GM08714 (cell line): Measurements from ENCODE around the gene KCNC3.
A peak's percentile ranks its signal among the peaks of the same experiment; 100 is the strongest.

Experiments used
- H3K4me3 ChIP-seq: fragments of 200-500 bp; sonication (Bioruptor generic); 2 replicates; pipeline ENCODE4 v1.5.1; 2014; ENCODE audit warnings: mild to moderate bottlenecking, low read length, inconsistent platforms
- ZNF274 ChIP-seq: IDR thresholded peaks from 2 replicates; pipeline ENCODE4 v1.6.1; 2012; ENCODE audit warnings: mild to moderate bottlenecking, low read depth, low read length

KCNC3 gene

GRCh38 chr19:50334741-50335421 is 5.7 kb upstream of the KCNC3 start:
- TF ChIP-seq ZNF274 = no peak
- no peak overlapping the region for H3K4me3 ChIP-seq

DNA sequence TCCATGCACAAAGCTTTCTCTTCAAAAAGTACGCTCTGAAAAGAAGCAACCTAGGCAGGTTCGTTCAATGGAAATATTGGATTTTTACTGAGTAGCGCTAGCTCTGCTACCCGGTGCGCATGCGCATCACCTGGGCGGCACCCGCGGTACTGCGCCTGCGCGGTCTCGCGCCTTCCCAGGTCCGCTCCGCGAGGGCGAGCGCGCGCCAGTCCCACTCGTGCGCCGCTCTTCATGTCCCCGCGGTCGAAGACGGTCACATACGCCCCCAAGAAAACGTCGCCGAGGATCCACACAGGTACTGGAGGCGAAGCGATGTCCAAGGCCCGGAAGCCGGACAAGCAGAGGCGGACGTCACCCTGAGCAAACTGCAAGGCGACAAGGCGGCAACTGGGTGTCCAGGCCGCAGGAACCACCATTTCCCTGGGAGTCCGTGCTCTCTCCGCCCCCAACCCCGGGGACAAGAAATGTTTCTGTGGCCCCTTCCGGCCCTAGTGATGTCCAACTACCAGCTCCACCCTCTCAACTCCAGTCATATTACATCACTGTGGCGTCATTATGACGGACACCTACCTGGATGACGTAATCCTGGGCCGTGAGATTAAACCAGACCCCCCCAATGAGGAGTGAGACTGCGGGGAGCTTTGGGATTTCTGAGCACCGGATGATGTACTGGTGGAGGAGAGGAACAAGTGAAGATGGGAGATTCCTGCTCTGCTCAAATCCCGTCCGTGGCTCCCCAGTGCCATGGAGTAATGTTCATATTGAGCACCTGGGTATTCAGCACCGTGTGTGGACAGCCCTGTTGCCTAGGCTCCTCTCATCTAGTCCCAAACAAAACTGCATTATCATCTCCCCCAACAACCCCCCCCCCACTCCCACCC is 4.8 kb upstream of the KCNC3 start:
- H3K4me3 ChIP-seq = peak overlapping the region; percentile 40; the same call in 1 of the 2 replicates
- TF ChIP-seq ZNF274 = no peak

DNA sequence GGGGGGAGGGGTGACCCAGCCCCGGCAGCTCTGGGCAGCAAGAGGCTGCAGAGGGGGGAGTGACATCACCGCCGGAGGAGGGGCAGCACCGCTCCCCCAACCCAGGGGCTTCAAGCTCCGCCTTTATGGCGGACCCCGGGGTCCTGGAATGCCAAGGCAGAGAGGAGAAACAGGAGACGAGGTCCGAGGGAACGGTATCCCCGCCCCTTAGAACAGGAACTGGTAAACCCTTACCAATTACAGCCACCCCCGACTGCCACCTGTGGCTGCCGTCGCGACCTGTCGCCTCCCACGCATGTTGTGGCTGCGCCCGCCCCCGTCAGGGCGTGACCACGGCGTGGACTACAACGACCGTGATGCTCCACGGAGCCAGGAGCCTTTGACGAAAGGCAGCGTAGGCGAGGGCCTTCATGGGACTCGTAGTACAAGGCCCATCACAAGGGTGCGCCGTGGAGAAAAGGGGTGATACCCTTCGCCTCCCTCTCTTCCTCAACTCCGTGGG is 4.1 kb upstream of the KCNC3 start:
- H3K4me3 ChIP-seq = peak overlapping the region; percentile 40; the same call in 1 of the 2 replicates
- TF ChIP-seq ZNF274 = no peak

GRCh38 chr19:50332244-50333038 is 3.3 kb upstream of the KCNC3 start:
- TF ChIP-seq ZNF274 = no peak
- peak overlapping the region; percentile 40; the same call in 1 of the 2 replicates for H3K4me3 ChIP-seq

DNA sequence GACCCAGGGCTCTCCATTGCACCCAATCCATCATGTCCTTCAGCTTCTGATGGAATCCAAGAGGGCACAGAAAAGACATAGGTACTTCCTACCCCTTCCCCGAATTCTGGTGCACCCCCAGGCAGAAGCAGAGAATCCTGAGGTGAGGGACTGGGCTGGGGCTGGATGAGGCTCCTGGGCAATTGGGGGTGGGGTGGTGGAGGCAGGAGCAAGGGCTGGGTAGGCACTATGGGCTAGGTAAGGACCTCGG is 2.7 kb upstream of the KCNC3 start:
- H3K4me3 ChIP-seq = peak overlapping the region; percentile 40; the same call in 1 of the 2 replicates
- TF ChIP-seq ZNF274 = no peak

DNA sequence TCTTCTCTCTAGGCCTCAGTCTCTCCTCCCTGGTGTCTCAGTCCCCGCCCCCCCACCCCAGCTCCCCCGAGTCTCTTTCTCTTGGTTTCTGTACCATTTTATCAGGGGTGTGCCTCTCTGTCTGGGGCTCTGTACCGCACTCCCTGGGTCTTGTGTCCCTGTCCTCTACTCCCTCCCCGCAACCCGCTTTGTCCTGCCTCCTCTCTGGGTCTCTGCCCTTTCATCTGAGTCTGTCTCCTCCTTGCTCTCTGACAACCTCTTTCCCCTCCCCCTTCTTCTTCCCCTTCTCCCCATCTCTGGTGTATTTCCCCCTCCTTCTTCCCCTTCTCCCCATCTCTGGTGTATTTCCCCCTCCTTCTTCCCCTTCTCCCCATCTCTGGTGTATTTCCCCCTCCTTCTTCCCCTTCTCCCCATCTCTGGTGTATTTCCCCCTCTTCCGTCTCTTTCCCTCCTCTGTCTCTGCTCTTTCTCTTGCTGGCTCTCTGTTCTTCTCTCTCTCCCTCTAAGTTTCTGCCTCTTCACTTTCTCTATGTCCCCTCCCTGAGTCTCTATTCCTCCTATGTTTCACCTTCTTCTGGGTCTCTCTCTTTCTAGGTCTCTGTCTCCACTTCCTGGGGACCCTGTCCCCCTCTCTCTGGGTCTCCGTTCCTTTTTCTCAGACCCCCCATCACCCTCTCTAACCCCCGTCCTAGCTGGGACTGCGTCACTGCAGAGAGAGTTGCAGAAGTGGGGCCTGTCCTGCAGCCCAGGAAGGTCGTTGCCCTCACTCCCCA is 2.2 kb upstream of the KCNC3 start:
- H3K4me3 ChIP-seq = peak overlapping the region; percentile 40; the same call in 1 of the 2 replicates
- TF ChIP-seq ZNF274 = no peak

DNA sequence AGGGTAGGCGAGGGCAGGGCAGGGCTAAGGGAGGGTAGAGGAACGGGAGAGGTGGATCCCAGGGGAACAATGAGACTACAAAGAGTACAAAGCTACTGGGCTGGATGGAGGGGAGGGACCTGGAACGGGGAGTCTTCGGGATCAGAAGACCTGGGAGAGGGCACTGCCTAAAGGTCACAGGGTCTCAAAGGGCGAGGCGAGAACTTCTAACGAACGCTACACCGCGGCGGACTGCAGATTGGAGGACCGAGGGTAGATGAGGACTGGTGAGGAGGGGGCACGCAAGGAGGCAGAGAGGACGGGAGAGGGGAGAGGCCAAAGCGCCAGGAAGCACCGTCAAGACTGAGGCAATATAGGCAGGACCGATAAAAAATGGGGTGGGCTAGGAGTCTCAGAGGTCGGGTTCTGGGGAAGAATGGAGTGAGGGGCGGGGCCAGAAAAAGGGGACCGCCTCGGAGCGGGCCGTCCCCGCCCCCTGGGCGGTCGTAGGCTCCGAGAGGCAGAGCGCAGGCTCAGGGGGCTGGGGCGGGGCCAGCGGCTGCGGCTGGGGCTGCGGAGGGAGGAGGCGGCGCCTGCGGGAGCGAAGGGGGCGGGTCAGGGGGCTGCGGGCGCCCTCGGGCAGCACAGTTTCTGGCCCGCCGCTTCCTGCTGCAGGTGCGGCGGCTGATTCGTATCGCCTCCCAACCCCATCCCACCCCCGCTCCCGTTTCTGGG is 1.3 kb upstream of the KCNC3 start:
- peak overlapping the region; percentile 57; the same call in 1 of the 2 replicates for H3K4me3 ChIP-seq

GRCh38 chr19:50329926-50330294 is 733 bp upstream of the KCNC3 start:
- H3K4me3 ChIP-seq = peak overlapping the region; percentile 57; the same call in 1 of the 2 replicates

More for the DNA sequence above, 1.3 kb upstream of the KCNC3 start:
- no peak for TF ChIP-seq ZNF274

DNA sequence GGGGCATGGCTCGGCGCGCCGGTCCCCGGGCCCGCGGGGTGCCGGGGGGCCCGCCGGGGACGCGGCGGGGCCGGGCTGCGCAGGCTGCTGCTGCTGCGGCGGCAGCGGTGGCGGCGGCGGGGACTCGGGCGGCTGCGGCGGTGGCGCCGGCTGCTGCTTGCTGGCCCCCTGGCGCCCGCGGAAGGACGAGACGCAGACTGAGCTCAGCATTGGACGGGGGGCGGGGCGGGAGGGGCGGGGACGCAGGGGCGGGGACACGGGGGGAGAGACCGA is 368 bp downstream of the KCNC3 start:
- no peak overlapping the region for H3K4me3 ChIP-seq
- no peak for TF ChIP-seq ZNF274

DNA sequence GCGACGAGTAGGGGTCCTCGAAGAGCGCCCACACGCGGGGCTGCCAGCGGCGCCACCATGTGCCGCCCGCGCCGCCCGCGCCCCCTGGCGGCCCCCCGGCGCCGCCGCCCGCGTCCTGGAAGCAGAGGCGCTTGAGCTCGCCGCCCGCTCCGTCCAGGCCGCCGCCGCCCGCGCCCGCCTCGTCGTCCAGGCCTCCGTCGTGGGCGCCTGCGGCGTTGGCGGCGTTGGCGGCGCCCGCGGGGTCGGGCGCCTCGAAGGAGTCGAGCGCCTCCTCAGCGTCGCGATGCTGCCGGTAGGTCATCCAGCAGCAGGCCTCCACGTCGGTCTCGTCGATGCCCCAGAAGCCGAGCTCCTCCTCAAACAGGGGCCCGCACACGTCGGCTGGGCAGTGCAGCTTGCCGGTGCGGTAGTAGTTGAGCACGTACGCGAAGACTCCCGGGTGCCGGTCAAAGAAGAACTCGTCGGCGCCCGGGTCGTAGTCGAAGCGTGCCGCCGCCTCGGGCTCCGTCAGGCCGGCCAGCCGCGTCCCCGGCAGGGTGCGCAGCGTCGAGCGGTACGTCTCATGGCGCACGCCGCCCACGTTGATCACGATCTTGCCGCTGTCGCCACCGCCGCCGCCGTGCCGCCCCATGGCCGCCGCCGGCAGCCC is 829 bp downstream of the KCNC3 start:
- no peak for TF ChIP-seq ZNF274
- no peak overlapping the region; the same call in 1 of the 2 replicates for H3K4me3 ChIP-seq

DNA sequence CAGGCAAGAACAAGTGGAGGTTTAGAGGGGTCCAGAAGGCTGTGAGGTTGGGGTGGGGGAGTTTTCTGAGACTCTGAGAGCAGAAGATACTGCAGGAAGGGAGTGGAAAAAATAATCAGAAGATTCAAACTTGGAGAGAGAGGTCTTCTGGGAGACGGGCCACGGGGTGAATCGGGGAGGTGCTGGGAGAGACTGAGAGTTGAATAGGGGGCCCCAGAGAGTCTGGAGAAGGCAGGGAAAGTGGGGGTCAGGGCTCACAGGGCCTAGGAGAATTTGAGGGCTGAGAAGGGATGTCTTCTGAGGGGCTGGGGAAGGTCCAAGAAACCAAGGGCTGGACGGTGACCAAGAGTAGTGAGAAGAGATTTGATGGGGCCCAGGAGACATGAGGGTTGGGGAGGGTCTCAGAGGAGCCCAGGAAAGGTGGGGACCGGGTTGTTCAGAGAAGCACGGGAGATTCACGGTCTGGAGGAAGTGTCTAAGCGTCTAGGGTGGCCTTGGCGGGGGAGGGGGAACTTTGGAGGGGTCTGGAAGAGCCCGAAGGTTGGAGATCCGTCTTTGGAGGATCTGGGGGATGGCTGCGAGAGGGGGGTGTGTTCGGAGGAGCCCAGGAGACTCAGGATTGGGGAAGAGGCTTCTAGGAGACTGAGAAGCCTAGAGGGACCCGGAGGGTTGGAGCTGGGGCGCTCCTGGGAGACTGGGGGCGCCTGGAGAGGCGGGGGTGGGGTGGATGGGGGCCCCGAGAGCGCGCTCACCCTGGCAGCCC is 1.5 kb downstream of the KCNC3 start:
- no peak overlapping the region for H3K4me3 ChIP-seq
- TF ChIP-seq ZNF274 = no peak

DNA sequence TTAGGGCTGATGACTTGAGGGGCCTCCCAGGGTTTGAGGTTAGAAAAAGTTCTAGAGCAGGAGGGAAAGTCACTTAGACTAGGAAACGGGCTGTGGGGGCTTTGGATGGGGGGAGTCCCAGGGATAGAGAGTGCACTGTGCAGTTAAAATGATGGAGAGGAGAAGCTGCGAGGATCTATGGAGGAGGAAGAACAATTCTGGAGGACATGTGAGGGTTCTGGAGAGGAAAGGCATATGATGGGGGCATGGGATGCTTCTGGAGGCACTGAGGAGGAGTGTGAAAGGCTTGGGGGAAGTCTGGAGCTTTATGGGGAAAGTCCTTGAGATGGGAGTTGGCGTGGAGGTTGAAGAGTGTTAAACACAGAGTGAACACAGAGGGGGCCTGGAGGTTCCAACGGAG is 2.2 kb downstream of the KCNC3 start:
- no peak for TF ChIP-seq ZNF274
- no peak overlapping the region for H3K4me3 ChIP-seq
